Measurements from ENCODE around the gene CHAD. TPM values are rescaled to one million over a fixed set of nuclear protein-coding genes. Genes with fewer than 3 reads are reported as not detected.

The CHAD gene
- total and polyA plus RNA-seq, 2 of the 13 experiments (the other 11 are each of a cell fraction or from before 2014, with no cell fraction given): 1.4 TPM; not detected in 1

DNA sequence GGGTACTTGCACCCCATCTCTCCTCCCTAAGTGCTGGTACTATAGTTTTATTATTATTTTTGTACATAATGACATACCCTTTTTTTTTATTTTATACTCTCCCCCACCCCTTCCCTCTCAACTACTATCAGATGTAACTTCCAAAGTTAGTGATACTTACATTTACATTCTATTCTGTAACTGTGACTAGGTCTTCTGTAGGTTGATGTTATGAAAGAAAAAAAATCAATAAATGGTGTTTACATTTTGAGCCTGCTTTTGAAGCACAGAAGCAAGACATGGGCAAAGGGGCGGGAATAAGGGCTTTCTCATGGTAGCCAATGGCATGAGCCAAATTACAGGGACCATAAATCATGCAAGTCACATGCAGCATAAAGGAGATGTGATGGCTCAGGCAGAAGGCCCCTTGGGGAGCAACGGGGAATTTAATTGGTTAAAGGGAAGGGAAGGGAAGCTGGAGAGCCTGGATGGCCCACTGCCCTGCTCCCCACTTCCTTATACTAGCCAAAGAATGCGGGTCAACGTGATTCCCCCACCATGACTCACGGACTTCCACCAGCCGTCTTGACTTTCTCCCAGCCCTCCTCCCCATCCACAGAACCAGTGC lies 45.0 kb downstream of the CHAD start (continued):
- TF ChIP-seq ZNF335 (CRISPR knock-in tag; IDR thresholded peaks at IDR 0.05) (no peak), ZNF598 (CRISPR knock-in tag; IDR thresholded peaks at IDR 0.05; ENCODE audit: borderline replicate concordance) (no peak), SRF (IDR thresholded peaks at IDR 0.05; ENCODE audit: low read depth, low read length) (no peak), ZNF766 (CRISPR knock-in tag; IDR thresholded peaks at IDR 0.05; ENCODE audit: borderline replicate concordance) (no peak), THYN1 (CRISPR knock-in tag; IDR thresholded peaks at IDR 0.05; ENCODE audit: borderline replicate concordance, low read depth) (no peak), ZNF296 (CRISPR knock-in tag; conservative IDR thresholded peaks at IDR 0.05) (no peak), DPF2 (CRISPR knock-in tag; IDR thresholded peaks at IDR 0.05; ENCODE audit: borderline replicate concordance, low read depth) (peak; percentile 79), ZNF790 (CRISPR knock-in tag; IDR thresholded peaks at IDR 0.05; ENCODE audit: borderline replicate concordance) (no peak), HOXA5 (CRISPR knock-in tag; IDR thresholded peaks at IDR 0.05) (peak; percentile 99), SMC3 (IDR thresholded peaks at IDR 0.05; ENCODE audit: low read length) (no peak; the same call in 1 of the 2 replicates), ZNF230 (CRISPR knock-in tag; IDR thresholded peaks at IDR 0.05) (no peak), ZNF160 (CRISPR knock-in tag; IDR thresholded peaks at IDR 0.05) (no peak), HDAC2 (CRISPR knock-in tag; IDR thresholded peaks at IDR 0.05) (peak; percentile 86), ZNF768 (CRISPR knock-in tag; IDR thresholded peaks at IDR 0.05) (no peak), KDM6A (CRISPR knock-in tag; IDR thresholded peaks at IDR 0.05; ENCODE audit: low read depth) (peak; percentile 68; the same call in 1 of the 2 replicates), ZNF10 (CRISPR knock-in tag; IDR thresholded peaks at IDR 0.05; ENCODE audit: borderline replicate concordance, low read depth) (no peak), MXI1 (IDR thresholded peaks at IDR 0.05; ENCODE audit: borderline replicate concordance, low read depth, low read length) (peak; percentile 81; the same call in 1 of the 3 replicates), ZNF569 (CRISPR knock-in tag; IDR thresholded peaks at IDR 0.05; ENCODE audit: borderline replicate concordance) (no peak)
- TF ChIP-seq, protein P1, sequence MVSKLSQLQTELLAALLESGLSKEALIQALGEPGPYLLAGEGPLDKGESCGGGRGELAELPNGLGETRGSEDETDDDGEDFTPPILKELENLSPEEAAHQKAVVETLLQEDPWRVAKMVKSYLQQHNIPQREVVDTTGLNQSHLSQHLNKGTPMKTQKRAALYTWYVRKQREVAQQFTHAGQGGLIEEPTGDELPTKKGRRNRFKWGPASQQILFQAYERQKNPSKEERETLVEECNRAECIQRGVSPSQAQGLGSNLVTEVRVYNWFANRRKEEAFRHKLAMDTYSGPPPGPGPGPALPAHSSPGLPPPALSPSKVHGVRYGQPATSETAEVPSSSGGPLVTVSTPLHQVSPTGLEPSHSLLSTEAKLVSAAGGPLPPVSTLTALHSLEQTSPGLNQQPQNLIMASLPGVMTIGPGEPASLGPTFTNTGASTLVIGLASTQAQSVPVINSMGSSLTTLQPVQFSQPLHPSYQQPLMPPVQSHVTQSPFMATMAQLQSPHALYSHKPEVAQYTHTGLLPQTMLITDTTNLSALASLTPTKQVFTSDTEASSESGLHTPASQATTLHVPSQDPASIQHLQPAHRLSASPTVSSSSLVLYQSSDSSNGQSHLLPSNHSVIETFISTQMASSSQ (IDR thresholded peaks at IDR 0.05; ENCODE audit: low read depth): 0 out of 2 replicates have a peak, but pooled peaks have one; percentile 16
- TF ChIP-seq, protein P1 (CRISPR knock-in tag; IDR thresholded peaks at IDR 0.05; ENCODE audit: borderline replicate concordance): peak; percentile 51; the same call in 1 of the 2 replicates
- TF ChIP-seq, protein P2, sequence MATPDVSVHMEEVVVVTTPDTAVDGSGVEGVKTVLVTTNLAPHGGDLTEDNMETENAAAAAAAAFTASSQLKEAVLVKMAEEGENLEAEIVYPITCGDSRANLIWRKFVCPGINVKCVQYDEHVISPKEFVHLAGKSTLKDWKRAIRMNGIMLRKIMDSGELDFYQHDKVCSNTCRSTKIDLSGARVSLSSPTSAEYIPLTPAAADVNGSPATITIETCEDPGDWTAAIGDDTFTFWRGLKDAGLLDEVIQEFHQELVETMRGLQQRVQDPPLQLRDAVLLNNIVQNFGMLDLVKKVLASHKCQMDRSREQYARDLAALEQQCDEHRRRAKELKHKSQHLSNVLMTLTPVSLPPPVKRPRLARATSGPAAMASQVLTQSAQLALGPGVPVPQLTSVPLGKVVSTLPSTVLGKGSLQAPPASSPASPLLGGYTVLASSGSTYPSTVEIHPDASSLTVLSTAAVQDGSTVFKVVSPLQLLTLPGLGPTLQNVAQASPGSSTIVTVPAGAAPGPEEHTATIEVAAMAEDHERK (CRISPR knock-in tag; IDR thresholded peaks at IDR 0.05; ENCODE audit: low read depth): no peak
- TF ChIP-seq, protein P3, sequence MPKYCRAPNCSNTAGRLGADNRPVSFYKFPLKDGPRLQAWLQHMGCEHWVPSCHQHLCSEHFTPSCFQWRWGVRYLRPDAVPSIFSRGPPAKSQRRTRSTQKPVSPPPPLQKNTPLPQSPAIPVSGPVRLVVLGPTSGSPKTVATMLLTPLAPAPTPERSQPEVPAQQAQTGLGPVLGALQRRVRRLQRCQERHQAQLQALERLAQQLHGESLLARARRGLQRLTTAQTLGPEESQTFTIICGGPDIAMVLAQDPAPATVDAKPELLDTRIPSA (CRISPR knock-in tag; IDR thresholded peaks at IDR 0.05; ENCODE audit: borderline replicate concordance): no peak
- TF ChIP-seq, protein P4, sequence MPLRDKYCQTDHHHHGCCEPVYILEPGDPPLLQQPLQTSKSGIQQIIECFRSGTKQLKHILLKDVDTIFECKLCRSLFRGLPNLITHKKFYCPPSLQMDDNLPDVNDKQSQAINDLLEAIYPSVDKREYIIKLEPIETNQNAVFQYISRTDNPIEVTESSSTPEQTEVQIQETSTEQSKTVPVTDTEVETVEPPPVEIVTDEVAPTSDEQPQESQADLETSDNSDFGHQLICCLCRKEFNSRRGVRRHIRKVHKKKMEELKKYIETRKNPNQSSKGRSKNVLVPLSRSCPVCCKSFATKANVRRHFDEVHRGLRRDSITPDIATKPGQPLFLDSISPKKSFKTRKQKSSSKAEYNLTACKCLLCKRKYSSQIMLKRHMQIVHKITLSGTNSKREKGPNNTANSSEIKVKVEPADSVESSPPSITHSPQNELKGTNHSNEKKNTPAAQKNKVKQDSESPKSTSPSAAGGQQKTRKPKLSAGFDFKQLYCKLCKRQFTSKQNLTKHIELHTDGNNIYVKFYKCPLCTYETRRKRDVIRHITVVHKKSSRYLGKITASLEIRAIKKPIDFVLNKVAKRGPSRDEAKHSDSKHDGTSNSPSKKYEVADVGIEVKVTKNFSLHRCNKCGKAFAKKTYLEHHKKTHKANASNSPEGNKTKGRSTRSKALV (CRISPR knock-in tag; IDR thresholded peaks at IDR 0.05): 0 out of 2 replicates have a peak, but pooled peaks have one; percentile 40
